Activated CD4-positive, alpha-beta T cell treated with anti-CD3 and anti-CD28 coated beads, Interleukin-2, amount 50 U/mL, for 4 hours (primary cell): ENCODE data around the gene GAB3.
"Not testable (repeated sequence)": the region's sequence is repeated elsewhere in the genome, so short reads cannot be mapped to it uniquely, and the experiment has no call there.

Experiments used
- DNase-seq, 2 experiments: peaks; one replicate each; pipeline ENCODE4 v3.0.0-alpha.2; 2020

Gene GAB3

GRCh38 chrX:154719132-154719675, 31.7 kb downstream of the GAB3 start:
- DNase-seq: peak; percentile 44 to 53

- DNase-seq: no peak
These were observed 32.3 kb downstream of the GAB3 start for GRCh38 chrX:154718616-154719015.

GRCh38 chrX:154717824-154718223, 33.1 kb downstream of the GAB3 start:
- DNase-seq: no peak

GRCh38 chrX:154715825-154716224, 35.1 kb downstream of the GAB3 start:
- no peak for DNase-seq

- peak; percentile 33 to 35 for DNase-seq
These were observed 36.0 kb downstream of the GAB3 start for GRCh38 chrX:154714925-154715324.

- DNase-seq: no peak
These were observed 37.8 kb downstream of the GAB3 start for GRCh38 chrX:154712781-154713740.

GRCh38 chrX:154711264-154711663, 39.6 kb downstream of the GAB3 start:
- DNase-seq: no peak

- DNase-seq: no peak
These were observed 40.6 kb downstream of the GAB3 start for GRCh38 chrX:154710309-154710708.

GRCh38 chrX:154698630-154699248, 52.1 kb downstream of the GAB3 start:
- DNase-seq: no peak

- DNase-seq: no peak
These were observed 54.2 kb downstream of the GAB3 start for GRCh38 chrX:154696676-154697045.

GRCh38 chrX:154695911-154696675, 54.8 kb downstream of the GAB3 start:
- DNase-seq: no peak

- DNase-seq: no peak
These were observed 57.5 kb downstream of the GAB3 start for GRCh38 chrX:154693394-154693793.

- not testable (repeated sequence) for DNase-seq
These were observed 60.4 kb downstream of the GAB3 start for GRCh38 chrX:154690438-154690837.

GRCh38 chrX:154672084-154672483, 78.8 kb downstream of the GAB3 start:
- DNase-seq: not testable (repeated sequence)

GRCh38 chrX:154670848-154671247, 80.0 kb downstream of the GAB3 start:
- not testable (repeated sequence) for DNase-seq

- DNase-seq: no peak
These were observed 89.0 kb downstream of the GAB3 start for GRCh38 chrX:154661899-154662298.

GRCh38 chrX:154661170-154661569, 89.7 kb downstream of the GAB3 start:
- DNase-seq: no peak

GRCh38 chrX:154660541-154660940, 90.3 kb downstream of the GAB3 start:
- no peak for DNase-seq

- no peak for DNase-seq
These were observed 91.9 kb downstream of the GAB3 start for GRCh38 chrX:154658957-154659356.

- DNase-seq: no peak
These were observed 92.7 kb downstream of the GAB3 start for GRCh38 chrX:154658187-154658586.

- no peak for DNase-seq
These were observed 93.6 kb downstream of the GAB3 start for GRCh38 chrX:154657226-154657805.

- no peak for DNase-seq
These were observed 95.1 kb downstream of the GAB3 start for GRCh38 chrX:154655786-154656185.

- no peak for DNase-seq
These were observed 95.5 kb downstream of the GAB3 start for GRCh38 chrX:154655346-154655745.
